OCI-LY7 (cell line): ENCODE measurements around the gene ZNRF1. TPM values are rescaled to one million over a fixed set of nuclear protein-coding genes. Genes with fewer than 3 reads are reported as not detected.

Experiments used
- BruUV-seq: library from RNA; stranded (reverse); fragments of 400-500 nt; replicated peaks from 2 replicates; lab custom pipeline; 2021; lab: Mats Ljungman, UMichigan
- CTCF ChIA-PET: fragments of 300-600 bp; sonication (Branson Sonifier 250); formaldehyde crosslinking; loops from one replicate; lab custom pipeline; 2022; ENCODE audit warnings: antibody characterized with exemption; ENCODE audit not compliant: unreplicated experiment; lab: Charles Lee
- POLR2A ChIA-PET: fragments of 300-600 bp; sonication (Branson Sonifier 250); formaldehyde crosslinking; loops from one replicate; lab custom pipeline; 2022; ENCODE audit warnings: antibody characterized with exemption; lab: Charles Lee
- DNase-seq: peaks from one replicate; pipeline ENCODE4 v3.0.0-alpha.2; 2015; ENCODE audit warnings: low spot score
- H2AFZ ChIP-seq: fragments of 200-600 bp; sonication (generic), shearing (Covaris generic); 2 replicates; pipeline ENCODE4 v1.6.1; 2014; ENCODE audit warnings: mild to moderate bottlenecking, antibody characterized with exemption, low read length, moderate library complexity
- H3K27ac ChIP-seq: fragments of 200-600 bp; sonication (generic); 2 replicates; pipeline ENCODE4 v1.5.1; 2014; ENCODE audit warnings: mixed run types, low read depth, mild to moderate bottlenecking, moderate library complexity, low read length, inconsistent platforms; ENCODE audit not compliant: poor library complexity, severe bottlenecking
- H3K36me3 ChIP-seq: fragments of 200-600 bp; sonication (generic); 2 replicates; pipeline ENCODE4 v1.6.1; 2014; ENCODE audit warnings: mild to moderate bottlenecking, antibody characterized with exemption, low read length, moderate library complexity, mixed read lengths; ENCODE audit not compliant: insufficient read depth
- H3K4me1 ChIP-seq: fragments of 200-600 bp; sonication (generic); 2 replicates; pipeline ENCODE4 v1.5.1; 2014; ENCODE audit warnings: mild to moderate bottlenecking, low read length; ENCODE audit not compliant: insufficient read depth, poor library complexity, severe bottlenecking
- H3K4me2 ChIP-seq: fragments of 200-600 bp; sonication (generic); 2 replicates; pipeline ENCODE4 v1.6.1; 2014; ENCODE audit warnings: mild to moderate bottlenecking, low read length
- H3K4me3 ChIP-seq: fragments of 200-600 bp; sonication (generic); 2 replicates; pipeline ENCODE4 v1.5.1; 2014; ENCODE audit warnings: mild to moderate bottlenecking, low read depth, low read length; ENCODE audit not compliant: poor library complexity, severe bottlenecking
- H3K79me2 ChIP-seq: fragments of 200-600 bp; sonication (generic); 2 replicates; pipeline ENCODE4 v1.6.1; 2016; ENCODE audit warnings: low read depth, mild to moderate bottlenecking, low read length, moderate library complexity, mixed read lengths; ENCODE audit not compliant: insufficient read depth
- H3K9me2 ChIP-seq: fragments of 200-600 bp; sonication (generic); 2 replicates; pipeline ENCODE4 v1.6.1; 2016; ENCODE audit warnings: mild to moderate bottlenecking, low read length, mixed read lengths; ENCODE audit not compliant: insufficient read depth
- H3K9me3 ChIP-seq: fragments of 200-600 bp; sonication (generic); 2 replicates; pipeline ENCODE4 v1.6.1; 2014; ENCODE audit warnings: mild to moderate bottlenecking, mixed run types, low read length, mixed read lengths
- H4K20me1 ChIP-seq: fragments of 200-600 bp; sonication (generic); 2 replicates; pipeline ENCODE4 v1.6.1; 2014; ENCODE audit warnings: mild to moderate bottlenecking, antibody characterized with exemption, low read length, moderate library complexity, mixed read lengths; ENCODE audit not compliant: insufficient read depth
- CTCF ChIP-seq: fragments of 200-600 bp; sonication (generic); conservative IDR thresholded peaks from 2 replicates; pipeline ENCODE4 v1.5.1; 2014; ENCODE audit warnings: mild to moderate bottlenecking, antibody characterized with exemption, low read length, moderate library complexity, mixed read lengths
- EZH2phosphoT487 ChIP-seq: fragments of 200-600 bp; sonication (generic); IDR thresholded peaks from 2 replicates; pipeline ENCODE4 v1.6.1; 2018; ENCODE audit warnings: low read depth, borderline replicate concordance, mild to moderate bottlenecking, mixed run types, antibody characterized with exemption, low read length, moderate library complexity, mixed read lengths
- intact Hi-C: fragments of 100-400 bp; cut with micrococcal nuclease; formaldehyde crosslinking; loops from one replicate; pipeline ENCODE4 v1.10.0; 2022; ENCODE audit not compliant: unreplicated experiment
- total RNA-seq, 2 experiments: library from RNA; depleted of rRNA in 1 of 2; stranded (reverse); fragments of >200 nt in 1 of 2; shearing (Covaris generic) in 1 of 2; gene quantifications; 2 replicates each; pipeline ENCODE4 v1.2.3, GENCODE V29; 2014 to 2022

The ZNRF1 gene
- total RNA-seq, 2 experiments from 2014 or later, result 11.8 to 23.7 TPM

GRCh38 chr16:75074304-75074793, 75.5 kb downstream of the ZNRF1 start:
- no TSS peak for BruUV-seq
- DNase-seq, result no peak
- peaks cover 30% of the 10 kb centered on the region for H3K4me1 ChIP-seq
- H3K4me3 ChIP-seq, result no peak overlapping the region
- H3K79me2 ChIP-seq, result peaks cover 4% of the 10 kb centered on the region; the same call in 1 of the 2 replicates
- POLR2A ChIA-PET, result interaction anchor here (0.6 to 1.5 kb wide), 4 partner anchors 14 to 67 kb away, joined by 3 to 7 read pairs (median 5); no protein-coding TSS in a partner anchor
- H2AFZ ChIP-seq, result no peak overlapping the region
- intact Hi-C loops, result no loop called here
- H3K4me2 ChIP-seq, result no peak overlapping the region
- no peaks in the 10 kb centered on the region for H3K9me3 ChIP-seq
- no peaks in the 10 kb centered on the region for H3K36me3 ChIP-seq
- TF ChIP-seq EZH2phosphoT487 (no peak), CTCF (no peak)
- H3K27ac ChIP-seq, result peak overlapping the region; percentile 16
- no peaks in the 10 kb centered on the region for H4K20me1 ChIP-seq
- no peaks in the 10 kb centered on the region for H3K9me2 ChIP-seq
- CTCF ChIA-PET, result interaction anchor here (0.7 to 1.1 kb wide), 4 partner anchors 25 to 89 kb away, joined by 3 to 23 read pairs (median 5); no protein-coding TSS in a partner anchor

GRCh38 chr16:75074920-75075687, 76.3 kb downstream of the ZNRF1 start:
- H2AFZ ChIP-seq, result peak overlapping the region; percentile 62; the same call in 1 of the 2 replicates
- CTCF ChIA-PET, result interaction anchor here (0.8 to 1.1 kb wide), 3 partner anchors 30 to 90 kb away, joined by 3 to 5 read pairs (median 5); no protein-coding TSS in a partner anchor

More at GRCh38 chr16:75074920-75075687, 76.3 kb downstream of the ZNRF1 start:
- Histone ChIP-seq H3K4me2 (peak overlapping the region; percentile 79), H3K79me2 (peaks cover 4% of the 10 kb centered on the region; the same call in 1 of the 2 replicates), H3K4me3 (peak overlapping the region; percentile 54), H3K27ac (peak overlapping the region; percentile 86), H3K9me2 (no peaks in the 10 kb centered on the region), H3K4me1 (peaks cover 30% of the 10 kb centered on the region), H3K36me3 (no peaks in the 10 kb centered on the region), H3K9me3 (no peaks in the 10 kb centered on the region), H4K20me1 (no peaks in the 10 kb centered on the region)
- no peak for TF ChIP-seq EZH2phosphoT487
- TF ChIP-seq CTCF, result no peak
- BruUV-seq, result no TSS peak
- POLR2A ChIA-PET, result interaction anchor here (0.6 to 1.5 kb wide), 6 partner anchors 14 to 66 kb away, joined by 3 to 7 read pairs (median 4); no protein-coding TSS in a partner anchor
- intact Hi-C loops, result loop anchor here (1.0 kb wide), 2 partner anchors 36 to 76 kb away; partner anchors contain the start of gene ZNRF1
- DNase-seq, result peak; percentile 88
